GM18909 (cell line): ENCODE measurements around the gene PLCB1.
A peak's percentile ranks its signal among the peaks of the same experiment; 100 is the strongest.
"Not testable (repeated sequence)": the region's sequence is repeated elsewhere in the genome, so short reads cannot be mapped to it uniquely, and the experiment has no call there.

Experiments used
- ATAC-seq: cut with Tn5 transposase; IDR thresholded peaks from one replicate; pipeline ENCODE4 v1.9.1; 2021; ENCODE audit warnings: mild to moderate bottlenecking; ENCODE audit not compliant: unreplicated experiment, poor library complexity

Gene PLCB1

DNA sequence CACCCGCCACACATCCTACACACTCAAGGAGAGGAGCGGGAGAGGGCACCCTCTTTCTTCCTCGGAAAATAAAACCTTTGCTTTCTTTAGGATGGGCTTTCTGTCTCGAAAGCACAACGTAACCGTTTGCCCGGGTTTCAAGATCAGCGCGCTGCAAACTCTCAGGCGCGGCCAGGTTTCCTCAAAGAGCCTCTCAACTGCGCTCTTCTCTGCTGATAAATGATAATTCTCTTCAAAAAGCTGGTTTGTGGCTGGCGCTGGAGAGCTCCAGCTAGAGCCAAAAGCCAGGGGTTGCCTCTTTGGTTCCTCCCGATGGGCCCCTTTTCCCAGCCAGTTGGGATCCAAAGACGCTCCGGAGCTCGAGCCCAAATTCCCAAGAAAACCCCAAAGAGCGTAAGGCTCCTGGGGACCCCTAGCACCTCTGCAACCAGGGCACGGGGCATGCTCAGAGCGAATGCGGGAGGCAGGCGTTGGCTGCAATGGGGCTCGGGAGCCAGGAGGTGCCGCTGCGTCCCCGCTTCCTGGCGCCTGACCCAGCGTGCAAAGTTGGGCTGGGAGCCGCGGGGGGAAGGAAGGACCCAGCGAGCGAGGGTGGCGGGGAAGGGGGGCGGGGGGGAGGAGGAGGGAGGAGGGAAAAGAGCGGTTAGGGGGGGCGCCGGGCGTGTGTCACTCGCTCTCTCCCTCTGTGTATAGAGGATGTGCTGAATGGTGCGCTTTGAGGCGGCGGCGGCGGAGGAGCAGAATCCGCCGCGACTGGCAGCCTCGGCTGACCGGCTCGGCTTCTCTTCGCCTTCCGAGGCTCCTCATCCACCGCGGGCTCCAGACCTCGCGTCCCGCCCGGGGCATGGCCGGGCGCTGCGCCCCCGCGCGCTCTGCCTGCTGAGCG lies at the start of gene PLCB1:
PLCB1 (plus strand) TSS at position 669 of the 886 bp plus-strand sequence. CDS start 386 bp downstream, outside the sequence.
- ATAC-seq, result peak; percentile 83

DNA sequence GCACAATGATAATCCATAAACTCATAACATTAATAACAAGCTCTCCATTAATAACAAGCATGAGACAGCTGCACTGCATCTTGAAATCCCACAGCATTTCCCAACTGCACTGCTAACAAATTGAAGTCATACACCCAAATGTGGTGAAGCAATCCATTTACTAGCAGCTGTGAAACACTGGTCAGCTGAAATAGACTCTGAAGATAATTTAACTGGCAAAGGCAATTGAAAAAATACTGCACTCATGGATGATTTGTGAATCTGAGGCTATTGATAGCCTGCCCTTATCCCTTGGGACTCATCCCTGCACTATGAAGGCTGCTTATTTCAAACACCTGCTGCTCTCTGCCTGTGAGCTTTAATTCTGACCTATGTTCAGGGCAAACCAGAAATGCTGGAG lies 49.1 kb upstream of the PLCB1 start:
- no peak for ATAC-seq

DNA sequence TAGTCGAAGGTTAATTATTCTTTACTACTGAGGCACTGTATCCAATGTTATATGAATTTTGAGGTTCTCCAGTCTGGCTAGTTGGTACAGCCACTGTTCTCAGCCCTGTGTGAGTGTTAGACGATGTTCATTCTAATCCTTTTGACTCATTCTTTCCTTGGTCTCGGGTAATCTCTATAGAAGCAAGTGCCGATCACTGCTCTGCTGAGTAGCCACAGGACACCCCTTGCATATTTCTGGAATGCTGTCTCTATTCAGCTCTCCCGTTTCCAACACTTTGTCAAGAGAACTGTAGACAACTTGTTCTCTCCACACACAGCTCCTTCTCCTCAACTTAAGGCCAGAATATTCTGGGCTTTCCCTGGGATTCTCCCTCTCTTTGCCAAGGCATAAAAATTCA lies 42.4 kb upstream of the PLCB1 start:
- no peak for ATAC-seq

DNA sequence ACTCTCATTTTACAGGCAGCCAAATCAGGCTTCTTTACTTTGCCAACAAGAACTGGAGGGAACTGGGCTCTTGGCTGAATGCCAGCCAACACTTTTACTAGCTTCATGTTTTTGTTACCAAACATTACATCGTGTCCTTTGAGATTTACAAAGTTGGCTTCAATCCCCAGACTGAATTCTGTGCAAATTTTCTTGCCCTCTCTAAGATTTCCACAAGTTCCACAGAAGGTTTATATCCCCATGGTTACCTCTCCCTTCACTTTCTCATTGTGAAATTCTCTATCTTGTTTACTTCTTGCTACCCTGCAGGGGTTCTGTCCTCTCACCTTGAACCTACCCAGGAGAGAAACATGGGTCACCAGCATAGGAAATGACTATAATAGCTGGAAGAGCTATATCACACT lies 37.6 kb upstream of the PLCB1 start:
- ATAC-seq, result no peak

DNA sequence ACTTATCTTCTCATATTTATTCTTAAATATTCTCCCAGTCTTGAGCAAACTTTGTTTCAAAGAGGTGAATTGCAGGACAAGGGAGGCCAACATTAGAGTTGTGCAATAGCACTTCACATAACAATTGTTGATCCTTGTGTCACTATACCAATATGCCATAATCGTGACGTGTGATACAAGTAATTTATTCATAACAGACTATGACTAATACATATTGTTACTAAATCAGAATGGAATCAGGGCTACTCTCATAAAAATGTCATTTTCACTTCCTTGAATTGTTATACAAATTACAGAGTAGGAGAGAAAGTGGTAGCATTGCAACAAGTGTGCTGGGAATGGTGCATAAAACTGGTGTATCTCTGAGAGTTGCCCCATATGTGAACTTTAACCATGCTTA lies 37.2 kb upstream of the PLCB1 start:
- ATAC-seq, result no peak

DNA sequence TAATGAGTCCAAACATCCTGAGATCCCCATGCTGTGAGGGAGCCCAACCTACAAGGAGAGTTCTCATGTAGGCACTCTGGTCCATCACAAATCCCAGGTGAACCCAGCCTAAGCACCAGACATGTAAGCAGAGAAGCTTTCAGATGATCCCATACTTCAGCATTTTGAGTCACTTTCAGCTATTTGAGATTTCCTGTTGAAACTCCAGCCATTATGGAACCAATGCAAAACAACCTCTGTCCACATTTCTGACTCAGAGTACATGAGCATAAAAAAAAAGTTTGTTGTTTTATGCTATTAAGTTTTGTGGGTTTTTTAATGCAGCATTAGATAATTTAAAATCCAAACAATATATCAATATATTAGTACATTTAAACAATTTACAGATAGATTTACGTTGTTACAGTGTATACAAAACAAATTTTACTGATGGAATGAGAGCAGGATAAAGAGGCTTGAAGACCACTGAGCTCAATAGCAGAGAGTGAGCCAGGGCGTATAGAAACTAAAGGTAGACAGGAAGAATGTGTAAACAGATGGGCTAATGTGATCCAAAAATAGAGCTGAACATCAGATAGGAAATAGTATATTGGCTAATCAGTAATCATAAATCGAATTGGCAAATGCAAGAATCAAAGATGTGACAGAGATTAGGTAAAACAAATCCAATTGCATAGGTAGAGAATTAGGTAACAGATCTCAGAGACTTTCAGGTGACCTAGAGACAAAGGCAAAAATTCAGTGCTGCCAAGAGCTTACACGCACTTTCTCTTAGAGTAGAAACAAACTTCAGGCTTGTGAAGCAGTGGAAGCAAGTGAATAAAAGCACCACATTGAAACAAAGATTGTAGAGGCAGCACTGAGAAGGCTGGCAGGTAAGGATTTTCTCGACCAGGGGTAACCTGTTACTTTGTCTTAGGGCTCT lies 36.2 kb upstream of the PLCB1 start:
- no peak for ATAC-seq

DNA sequence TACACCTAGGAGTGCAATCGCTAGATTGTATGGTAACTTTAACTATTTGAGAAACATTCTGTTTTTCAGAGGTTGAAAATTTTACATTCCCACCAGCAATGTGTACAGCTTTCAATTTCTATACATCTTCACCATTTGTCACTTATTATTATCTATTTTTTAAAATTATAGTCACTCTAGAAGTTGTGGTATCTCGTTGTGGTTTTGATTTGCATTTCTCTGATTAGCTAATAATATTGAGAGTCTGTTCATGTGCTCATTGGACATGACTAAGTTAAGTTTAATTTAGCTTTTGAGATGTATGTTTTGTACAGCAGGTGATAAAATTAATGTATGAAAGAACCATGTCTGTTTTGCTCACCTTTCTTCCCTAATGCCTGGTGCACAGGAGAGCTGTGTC lies 34.8 kb upstream of the PLCB1 start:
- no peak for ATAC-seq

DNA sequence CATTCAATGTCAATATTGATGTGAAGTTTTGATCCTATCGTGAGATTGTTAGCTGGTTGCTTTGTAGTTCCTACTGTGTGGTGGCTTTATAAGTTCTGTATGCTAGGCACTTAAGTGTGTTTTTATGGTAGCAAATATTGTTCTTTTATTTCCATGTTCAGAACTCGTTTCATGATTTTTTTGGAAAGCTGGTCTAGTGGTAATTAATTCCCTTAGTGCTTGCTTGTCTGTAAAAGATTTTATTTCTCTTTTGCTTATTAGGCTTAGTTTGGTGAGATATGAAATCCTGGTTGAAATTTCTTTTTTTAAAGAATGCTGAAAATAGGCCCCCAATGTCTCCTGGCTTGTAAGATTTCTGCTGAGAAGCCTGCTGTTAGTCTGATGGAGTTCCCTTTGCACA lies 27.8 kb upstream of the PLCB1 start:
- ATAC-seq, result no peak

DNA sequence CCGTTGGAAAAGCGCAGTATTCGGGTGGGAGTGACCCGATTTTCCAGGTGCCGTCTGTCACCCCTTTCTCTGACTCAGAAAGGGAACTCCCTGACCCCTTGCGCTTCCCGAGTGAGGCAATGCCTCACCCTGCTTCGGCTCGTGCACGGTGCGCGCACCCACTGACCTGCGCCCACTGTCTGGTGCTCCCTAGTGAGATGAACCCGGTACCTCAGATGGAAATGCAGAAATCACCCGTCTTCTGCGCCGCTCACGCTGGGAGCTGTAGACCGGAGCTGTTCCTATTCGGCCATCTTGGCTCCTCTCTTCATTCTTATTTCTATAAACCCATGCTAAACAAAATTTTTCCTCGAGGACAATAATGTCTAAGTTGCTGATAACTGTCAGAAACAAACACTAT lies 17.5 kb upstream of the PLCB1 start:
- not testable (repeated sequence) for ATAC-seq

DNA sequence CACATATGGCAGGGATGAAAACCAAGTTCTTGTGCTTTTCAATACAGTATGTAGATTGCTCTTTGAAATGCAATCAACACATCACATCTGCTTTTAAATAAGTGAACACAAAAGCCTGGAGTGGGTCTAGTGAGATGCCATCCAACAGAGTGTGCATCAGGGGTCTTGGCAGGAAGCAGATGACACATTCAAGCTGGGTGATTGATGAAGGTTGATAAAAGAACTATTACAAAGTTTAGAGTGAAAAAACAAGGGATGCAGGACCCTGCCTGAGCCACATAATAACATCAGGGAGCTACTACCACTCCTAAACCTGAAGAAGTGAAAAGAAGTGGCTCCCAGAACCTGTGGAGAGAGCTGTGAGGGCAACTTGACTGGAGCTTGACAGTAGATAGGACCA lies 16.6 kb upstream of the PLCB1 start:
- ATAC-seq, result no peak

DNA sequence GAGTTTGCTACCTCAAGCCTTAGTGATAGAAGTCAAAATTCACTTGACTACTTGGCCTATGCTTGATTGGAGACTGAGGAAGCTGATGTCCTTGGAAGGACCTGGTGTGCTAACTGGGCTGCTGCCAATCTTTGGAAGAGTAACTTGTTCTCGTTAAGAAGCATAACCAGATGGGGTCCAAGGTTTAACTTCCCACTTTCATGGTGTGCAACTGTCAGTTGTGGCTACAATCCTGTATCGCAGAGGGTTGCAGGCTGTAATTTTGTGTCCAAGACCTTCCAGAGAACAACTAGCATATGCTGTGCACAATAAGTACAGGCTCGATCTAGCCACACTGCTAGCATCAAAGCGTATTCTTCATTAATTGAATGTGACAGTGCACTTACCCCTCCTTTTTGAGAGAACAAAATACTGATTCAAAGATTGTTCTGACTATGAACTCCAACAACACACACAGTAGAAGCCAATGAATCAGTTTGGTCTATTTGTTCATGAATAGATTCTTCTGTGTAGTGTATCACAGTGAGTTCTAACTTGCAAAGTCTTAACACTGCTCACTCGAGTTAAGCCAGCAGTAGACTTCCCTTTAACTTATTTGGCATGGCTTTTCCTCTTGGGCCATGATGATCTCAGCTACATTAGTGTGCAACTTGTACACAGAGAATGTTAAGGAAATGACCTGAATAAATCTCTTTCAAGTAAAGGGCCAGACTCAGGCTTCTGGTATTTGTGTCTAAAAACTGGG lies 15.8 kb upstream of the PLCB1 start:
- no peak for ATAC-seq

DNA sequence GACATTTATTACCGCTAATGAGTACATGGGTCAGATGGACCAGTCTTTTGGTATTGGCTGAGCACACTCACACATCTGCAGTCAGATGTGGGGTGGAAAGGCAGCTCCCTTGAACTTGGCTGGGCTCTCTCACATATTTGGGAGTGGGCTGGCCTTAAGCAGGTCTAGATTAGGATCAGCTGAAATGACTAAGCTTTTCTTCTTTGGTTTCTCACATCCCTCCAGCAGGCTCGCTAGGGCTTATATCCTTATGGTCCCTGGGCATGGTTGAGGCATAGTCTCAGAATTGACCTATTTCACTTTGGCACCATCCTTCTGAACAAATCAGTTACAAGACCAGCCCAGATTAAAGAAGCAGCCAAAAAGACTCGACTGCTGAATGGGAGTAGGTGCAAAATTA lies 14.4 kb upstream of the PLCB1 start:
- ATAC-seq, result no peak

DNA sequence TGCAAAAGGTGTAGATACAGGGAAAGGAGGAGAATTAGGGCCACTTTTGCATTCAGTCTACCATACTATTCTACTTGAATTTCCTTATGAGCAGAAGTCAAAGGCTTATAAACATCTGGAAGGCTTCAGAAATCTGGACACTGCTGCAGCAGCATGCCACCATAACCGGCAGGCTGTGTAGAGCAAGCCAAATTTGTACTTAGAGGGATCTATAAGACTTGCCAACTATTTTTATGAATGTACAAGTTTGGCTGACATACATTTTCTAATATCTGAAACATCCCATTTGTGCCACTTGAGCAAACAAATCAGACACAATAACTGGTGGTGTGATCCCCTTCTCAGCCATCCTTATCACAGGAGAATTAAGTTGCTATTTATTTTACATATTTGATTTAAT lies 14.0 kb upstream of the PLCB1 start:
- no peak for ATAC-seq

DNA sequence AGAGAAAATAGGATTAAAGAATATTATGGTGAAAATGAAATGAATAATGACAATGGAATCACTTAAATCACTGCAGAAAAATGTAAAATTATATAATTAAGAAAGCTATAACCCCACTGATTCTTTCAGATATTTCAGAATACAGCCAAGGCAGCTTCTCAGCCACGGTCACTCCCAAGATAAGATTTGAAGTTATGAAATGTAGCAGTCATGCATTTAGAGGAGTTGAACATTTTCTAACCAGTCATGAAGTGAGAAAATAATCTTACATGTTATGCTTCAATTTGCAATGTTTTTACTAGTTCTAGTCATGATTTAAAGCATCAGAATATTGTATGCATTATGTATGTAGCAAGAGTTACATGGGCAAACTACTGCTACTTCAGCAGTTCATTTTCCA lies 13.3 kb upstream of the PLCB1 start:
- ATAC-seq, result no peak

DNA sequence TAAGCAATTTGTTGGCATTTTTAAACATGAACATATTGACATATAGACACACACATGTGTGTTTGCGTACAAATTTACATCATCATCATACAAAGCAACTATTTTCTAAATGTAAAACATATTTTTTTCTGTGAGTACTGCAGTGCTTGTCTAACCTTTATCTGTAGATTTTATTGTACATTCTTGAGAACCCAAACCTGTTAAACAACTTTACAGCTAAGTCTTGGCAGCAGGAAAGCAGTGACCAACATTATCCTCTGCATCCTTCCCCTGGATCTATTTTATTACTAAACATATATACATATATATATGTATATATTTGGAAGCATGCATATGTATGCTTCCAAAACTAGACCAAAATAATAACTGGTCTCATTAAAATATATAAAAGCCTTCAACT lies 10.4 kb upstream of the PLCB1 start:
- ATAC-seq, result no peak

DNA sequence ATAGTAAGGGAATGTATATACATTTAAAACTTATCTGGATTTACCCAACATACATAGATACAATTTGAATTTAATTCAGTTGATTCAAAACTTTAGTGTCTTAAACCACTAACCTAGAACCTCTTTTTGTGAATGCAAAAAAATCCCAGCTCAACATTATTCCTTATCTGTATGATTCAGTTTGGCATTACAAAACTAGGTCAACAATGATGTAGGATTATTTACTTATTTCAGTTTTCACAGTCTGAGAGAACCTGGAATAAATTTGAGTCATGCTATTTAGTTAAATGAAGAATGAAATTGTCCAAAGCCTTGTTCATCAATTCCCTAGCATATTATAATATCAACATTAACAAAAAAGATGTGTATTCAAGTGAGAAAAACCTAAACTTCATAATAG lies 7.4 kb upstream of the PLCB1 start:
- ATAC-seq, result no peak

DNA sequence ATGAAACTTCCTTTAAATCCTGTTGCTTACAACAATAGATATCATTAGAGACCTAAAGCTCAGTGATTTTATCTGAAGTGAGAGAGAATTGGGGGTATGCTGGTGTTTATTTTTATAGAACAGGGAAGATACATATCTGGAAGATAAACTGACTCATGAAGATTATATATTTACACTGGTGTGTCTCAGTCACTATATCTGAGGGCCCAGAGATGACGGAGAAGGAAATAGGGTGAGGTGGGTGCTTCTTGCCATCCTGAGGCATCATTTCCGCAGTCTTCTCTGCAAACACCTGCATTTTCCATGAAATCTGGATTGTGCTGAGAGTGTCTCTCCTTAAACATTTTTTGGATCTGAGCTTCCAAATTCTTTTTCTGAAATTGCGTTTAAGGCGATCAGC lies 5.9 kb upstream of the PLCB1 start:
- ATAC-seq, result no peak

DNA sequence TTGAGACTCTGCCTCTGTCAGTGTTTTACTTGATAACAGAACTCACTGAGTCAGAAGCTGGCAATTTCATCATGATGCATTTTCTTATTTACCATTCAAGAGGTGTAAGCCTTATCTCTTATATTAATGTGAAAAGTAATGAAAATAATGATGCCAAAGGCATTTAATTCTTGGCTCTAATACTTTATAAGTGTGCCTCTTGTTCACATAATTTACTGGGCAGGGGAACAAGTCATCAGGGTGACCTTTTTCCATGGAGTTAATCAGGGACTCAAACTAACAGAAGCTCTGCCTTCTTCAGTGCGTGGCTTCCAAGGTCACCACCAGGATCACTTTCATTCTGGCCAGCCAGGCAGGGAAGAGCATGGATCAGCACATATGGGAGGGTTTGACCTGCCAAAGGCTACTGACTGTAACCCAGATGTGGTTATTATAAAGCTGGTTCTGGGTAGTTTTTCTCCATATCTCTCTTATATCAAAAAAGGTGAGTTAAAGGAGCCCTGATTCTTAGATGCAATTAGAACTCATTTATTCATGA lies 5.2 kb upstream of the PLCB1 start:
- ATAC-seq, result no peak

DNA sequence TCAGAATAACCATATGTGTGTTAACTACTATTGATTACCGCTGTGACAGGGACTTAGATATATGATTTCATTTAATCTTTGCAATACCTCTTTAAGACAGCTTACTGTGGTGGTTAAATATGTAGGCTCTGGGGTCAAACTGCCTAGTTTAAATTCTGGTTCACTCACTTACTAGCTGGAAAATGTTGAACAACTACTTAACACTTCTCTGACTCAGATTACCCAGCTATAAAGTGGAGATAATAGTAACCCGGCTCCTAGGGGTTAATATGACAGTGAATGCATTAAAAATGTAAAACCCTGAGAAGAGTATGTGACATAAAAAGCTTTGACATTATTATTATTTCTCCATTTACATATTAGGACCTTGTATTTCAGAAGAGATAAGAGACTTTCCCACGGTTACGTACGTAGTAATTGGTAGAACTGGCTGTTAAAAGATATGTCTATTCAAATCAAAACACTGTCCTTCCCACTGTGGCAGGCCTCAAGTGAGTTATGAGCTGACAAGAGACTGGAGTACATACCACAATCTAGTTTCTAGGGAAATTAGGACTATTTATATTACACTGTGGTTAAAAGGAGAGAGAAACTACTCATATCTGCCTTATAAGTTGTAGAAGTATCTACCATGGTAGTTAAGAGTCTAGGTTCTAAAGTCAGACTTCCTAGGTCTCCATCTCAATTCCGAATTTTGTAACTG lies 4.4 kb upstream of the PLCB1 start:
- peak; percentile 73 for ATAC-seq
